DMS114 treated with DMSO at 0.1 percent for 48 hours (cell line): ENCODE measurements around the gene TTC28.
"Not testable (repeated sequence)": the region's sequence is repeated elsewhere in the genome, so short reads cannot be mapped to it uniquely, and the experiment has no call there.

Source experiments
- DNase-seq: peaks from one replicate; lab custom pipeline; 2025; ENCODE audit not compliant: unreplicated experiment; lab: John Stamatoyannopoulos, UW

The TTC28 gene

DNA sequence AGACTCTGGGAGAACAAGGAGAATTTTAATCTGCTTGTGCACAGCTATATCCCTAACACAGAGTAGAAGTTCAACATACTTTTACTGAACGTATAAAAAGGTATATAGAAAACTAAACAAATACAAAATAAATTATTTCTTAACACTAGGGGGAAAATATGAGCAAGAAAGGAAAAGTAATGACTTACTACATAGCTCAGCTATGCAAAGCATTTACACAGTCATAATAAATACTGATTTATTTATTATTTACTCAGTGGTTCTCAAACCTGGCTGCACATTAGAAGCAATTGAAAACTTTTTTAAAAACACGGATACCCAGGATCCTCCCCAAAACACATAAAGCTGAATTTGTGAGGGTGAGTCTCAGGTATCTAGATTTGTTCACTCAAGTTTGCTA is 182.5 kb downstream of the TTC28 start:
- DNase-seq, result no peak

- not testable (repeated sequence) for DNase-seq
Measured at GRCh38 chr22:28491289-28491688, 188.4 kb downstream of the TTC28 start.

DNA sequence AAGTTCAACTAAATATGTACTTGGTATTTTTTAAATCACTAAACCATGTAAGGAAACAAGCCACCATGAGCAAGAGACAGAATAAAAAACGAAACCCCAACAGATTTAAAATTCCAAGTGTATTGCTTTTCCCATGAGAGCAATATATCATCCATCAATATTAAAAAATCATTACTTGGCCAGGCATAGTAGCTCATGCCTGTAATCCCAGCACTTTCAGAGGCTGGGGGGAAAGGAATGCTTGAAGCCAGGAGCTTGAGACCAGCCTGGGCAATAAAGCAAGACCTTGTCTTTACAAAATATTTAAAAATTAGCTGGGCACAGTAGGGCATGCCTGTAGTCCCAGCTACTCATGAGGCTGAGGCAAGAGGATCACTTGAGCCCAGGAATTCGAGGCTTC is 190.8 kb downstream of the TTC28 start:
- DNase-seq, result no peak

DNA sequence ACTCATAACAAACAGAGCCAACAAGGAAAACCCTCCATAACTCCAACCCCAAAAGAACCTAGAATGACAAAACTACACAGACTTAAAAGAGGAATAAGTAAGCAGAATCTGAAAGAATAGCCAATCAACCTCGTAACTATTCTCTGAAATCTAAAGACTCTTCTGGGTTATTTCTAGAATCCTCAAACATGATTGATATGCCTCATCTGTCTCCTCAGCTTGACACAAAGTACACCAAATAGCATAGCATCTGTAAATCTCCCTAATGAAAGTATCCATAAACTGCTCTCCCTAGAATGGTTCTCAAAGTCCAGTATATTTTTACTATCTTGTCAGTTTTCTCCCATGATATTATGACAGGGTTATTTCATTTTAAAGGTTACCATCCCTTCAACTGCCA is 195.0 kb downstream of the TTC28 start:
- no peak for DNase-seq

DNA sequence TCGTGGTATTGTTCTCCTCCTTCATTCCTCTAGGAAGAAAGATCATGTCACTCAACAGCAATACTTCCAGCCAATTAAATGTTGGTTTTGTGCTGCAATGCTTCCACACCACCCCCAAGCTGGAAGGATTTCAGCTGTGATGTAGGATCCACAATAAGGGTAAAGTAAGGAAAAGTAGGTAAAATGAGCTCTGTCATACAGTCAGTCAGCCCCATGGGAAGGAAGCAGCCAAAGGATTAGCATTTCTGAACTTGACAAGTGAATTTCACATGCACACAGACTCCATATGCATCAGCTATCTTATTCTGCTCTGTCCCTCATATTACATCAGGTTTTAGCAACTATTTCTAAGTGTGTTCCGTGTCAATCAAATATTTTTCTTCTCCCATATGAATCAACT is 197.9 kb downstream of the TTC28 start:
- DNase-seq, result no peak

GRCh38 chr22:28480000-28480715 is 199.5 kb downstream of the TTC28 start:
- DNase-seq, result no peak

DNA sequence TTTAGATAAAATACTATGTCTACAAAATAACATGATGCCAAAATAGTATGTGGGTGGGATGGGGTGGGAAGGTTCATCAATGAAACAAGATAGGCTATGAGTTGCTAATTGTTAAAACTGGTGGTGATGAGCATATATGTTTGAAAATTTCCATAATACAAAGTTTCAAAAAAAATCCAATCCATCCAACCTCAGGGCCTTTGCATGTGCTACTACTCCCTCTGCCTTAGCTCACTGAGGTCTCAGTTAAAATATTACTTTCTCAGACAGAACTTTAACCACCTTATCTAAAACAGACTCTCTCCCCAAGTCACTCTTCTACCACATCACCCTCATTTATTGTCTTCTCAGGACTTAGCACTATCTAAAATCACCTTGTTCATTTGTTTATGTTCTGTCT is 201.1 kb downstream of the TTC28 start:
- no peak for DNase-seq

- DNase-seq, result no peak
Measured at GRCh38 chr22:28477556-28477955, 202.1 kb downstream of the TTC28 start.

DNA sequence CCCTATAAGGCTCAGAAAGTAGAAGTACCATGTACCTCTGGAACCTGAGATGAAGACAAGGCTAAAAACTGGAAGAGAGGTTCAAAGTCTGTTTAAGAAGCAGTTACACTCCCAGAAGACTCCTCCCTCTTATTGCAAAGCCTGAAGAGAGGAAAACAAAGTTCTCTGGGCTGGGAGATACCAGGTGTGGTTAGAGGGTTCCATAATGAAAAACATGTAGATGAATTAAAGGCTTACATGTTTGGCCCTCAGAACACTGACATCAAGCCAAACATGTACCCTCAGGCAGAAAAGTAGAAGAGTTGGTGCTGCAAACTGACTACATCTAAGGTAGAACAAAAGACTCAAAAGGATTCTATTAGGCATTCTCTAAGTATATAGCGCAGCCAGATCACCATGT is 205.3 kb downstream of the TTC28 start:
- no peak for DNase-seq

DNA sequence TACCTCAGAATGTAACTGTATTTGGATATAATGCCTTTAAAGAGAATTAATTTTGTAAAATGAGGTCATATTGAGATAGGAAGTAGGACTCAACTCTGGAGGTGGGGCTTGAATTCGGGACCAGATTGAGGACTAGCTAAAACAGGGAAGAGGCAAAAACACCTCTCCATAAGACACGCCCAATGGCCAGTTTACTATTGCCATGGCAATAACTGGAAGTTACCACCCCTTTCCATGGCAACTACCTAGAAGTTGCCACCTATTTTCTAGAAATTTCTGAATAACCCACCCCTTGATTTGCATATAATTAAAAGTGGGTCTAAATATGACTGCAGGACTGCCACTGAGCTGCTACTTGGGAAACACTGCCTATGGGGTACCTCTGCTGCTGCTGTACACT is 206.4 kb downstream of the TTC28 start:
- no peak for DNase-seq

DNA sequence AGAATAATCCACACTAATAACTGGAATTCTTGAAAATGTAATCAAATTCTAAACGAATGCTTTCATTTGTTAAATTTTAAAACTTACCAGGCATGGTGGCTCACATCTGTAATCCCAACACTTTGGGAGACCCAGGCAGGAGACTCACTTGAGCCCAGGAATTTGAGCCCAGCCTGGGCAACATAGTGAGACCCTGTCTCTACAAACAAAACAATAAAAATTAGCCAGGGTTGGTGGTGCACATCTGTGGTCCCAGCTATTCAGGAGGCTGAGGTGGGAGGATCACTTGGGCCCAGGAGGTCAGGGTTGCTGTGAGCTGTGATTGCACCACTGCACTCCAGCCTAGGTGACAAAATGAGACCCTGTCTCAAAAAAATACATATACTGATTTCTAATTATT is 212.6 kb downstream of the TTC28 start:
- DNase-seq, result not testable (repeated sequence)

DNA sequence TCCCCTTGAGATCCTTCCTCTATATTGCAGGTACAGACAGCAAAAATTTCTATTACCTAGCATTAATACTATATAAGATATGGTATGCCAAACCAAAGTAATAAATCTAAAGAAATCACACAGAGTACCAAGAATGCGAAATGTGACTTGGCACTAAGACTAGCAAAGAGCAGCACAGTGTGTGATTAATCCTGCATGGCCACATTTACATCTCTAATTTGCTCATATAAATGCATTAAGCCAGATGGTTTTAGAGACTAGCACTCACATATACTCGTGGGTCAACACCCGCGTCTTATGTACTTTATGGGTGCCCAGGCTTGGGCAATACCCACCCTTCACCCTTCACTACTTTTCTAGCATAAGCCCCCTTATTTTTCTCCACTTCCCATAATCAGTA is 213.2 kb downstream of the TTC28 start:
- no peak for DNase-seq

DNA sequence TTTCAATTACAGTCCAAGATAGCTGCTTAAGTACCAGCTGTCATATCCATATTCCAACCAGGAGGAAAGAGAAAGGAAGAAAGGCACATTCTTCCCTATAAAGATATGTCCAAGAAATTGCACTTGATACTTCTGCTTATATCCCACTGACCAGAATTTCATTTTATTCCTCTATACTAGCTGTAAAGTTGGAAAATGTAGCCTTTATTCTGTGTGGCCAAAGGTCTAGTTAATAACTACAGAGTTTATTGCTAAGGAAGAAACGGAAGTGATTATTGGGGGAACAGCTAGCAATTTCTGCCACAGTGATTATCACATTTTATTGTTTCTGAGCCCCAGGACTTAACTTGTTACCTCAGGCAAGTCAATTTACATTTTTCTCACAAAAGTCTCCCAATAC is 213.8 kb downstream of the TTC28 start:
- DNase-seq, result no peak

GRCh38 chr22:28464127-28464526 is 215.5 kb downstream of the TTC28 start:
- DNase-seq, result no peak

- DNase-seq, result not testable (repeated sequence)
Measured at GRCh38 chr22:28463408-28463807, 216.2 kb downstream of the TTC28 start.

- DNase-seq, result no peak
Measured at GRCh38 chr22:28462901-28463300, 216.7 kb downstream of the TTC28 start.

GRCh38 chr22:28462041-28462440 is 217.6 kb downstream of the TTC28 start:
- no peak for DNase-seq

DNA sequence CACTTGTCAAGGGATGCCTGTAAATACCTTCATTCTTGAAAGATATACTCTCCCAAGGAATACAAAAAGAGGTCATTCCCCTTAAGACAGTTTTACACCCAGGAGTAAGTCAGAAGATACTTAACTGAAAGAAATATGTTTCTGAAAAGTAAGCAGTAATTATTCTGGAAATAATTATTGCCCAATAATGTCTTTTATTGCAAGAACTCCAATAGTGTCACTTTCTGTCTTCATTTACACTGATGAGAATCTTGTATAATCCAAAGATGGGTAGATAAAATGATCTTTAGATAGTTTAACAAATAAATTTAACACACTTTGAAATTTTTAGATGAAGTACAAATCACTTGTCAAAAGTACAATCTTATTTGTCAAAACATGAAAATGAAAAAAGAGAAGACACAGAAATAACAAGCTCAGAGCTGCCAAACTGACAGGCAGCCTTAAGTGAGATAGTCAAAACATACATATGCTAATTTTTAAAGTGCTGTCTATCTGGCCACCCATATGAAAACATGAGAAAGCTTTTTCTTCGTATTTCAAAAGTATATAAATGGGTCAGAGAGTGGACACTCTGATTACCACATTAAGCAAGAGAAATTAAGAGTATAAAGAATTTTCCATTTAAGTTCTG is 225.1 kb downstream of the TTC28 start:
- no peak for DNase-seq

DNA sequence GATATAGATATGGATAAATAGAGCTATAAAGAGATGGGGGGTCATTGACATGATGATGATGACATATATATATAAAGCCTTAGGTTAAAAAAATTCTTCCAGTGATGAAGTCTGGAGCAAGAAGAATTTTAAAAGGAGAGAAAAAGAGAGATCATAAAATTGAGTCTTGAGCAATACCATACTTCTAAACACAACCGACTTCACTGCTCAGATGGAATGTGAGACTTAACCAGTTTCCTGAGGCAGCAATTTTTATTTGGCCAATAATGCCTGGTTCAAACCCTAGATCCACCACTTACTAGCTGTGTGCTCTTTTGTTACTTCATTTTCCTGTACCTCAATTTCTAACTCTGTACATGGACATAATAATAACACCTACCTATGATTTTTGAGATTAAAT is 229.5 kb downstream of the TTC28 start:
- no peak for DNase-seq

GRCh38 chr22:28449041-28449440 is 230.6 kb downstream of the TTC28 start:
- DNase-seq, result no peak

DNA sequence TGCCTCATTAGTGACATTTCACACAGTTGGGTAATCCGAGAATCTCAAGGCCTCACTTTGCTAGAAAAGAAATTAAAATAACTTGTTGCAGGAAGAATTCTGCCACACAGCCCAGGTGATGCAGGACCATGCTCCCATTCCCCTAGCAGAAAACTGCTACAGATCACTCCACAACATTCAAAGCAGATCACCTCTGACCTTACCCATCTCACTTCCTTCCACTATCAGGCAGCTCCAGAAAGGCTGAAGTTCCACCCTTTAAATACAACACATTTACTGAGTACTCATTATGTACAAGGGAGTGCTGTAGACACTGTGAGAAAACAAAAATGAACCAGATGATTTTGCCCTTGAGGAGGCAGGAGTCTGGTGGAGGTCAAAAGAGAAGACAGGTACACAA is 231.0 kb downstream of the TTC28 start:
- DNase-seq, result no peak

DNA sequence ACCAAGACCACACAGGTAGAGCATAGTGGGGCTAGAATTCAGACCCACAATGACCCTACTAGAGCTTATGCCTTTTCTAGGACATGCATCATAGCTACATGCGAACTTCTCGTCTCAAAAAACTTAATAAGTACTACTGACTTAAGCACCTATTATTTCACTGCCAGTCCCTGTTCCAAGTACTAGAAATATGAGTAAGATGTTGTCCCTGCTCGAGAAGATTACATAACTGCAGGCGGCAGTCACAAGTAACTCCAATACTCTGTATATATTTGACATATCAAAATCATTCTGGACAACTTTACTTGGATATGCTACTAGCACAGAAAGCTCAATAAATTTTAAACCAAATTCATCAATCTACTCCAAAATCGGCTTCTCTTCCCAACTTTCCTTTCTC is 235.0 kb downstream of the TTC28 start:
- no peak for DNase-seq

- DNase-seq, result peak; percentile 34
Measured at GRCh38 chr22:28443526-28443876, 236.1 kb downstream of the TTC28 start.
